GM23338 (cell line): Measurements from ENCODE around the gene KCNJ13. TPM values are rescaled to one million over a fixed set of nuclear protein-coding genes. Genes with fewer than 3 reads are reported as not detected.
A peak's percentile ranks its signal among the peaks of the same experiment; 100 is the strongest.

Experiments
- ATAC-seq: fragments of 200-7000 bp; cut with Tn5 transposase; 3 replicates; pipeline ENCODE4 v1.9.1; 2020
- DNase-seq: peaks from one replicate; pipeline ENCODE4 v3.0.0-alpha.2; 2015; ENCODE audit warnings: low spot score
- H2AFZ ChIP-seq: fragments of 200-600 bp; sonication (generic); 2 replicates; pipeline ENCODE4 v1.8.0; 2016; ENCODE audit warnings: antibody characterized with exemption, mild to moderate bottlenecking, moderate library complexity
- H3F3A ChIP-seq: fragments of 200-600 bp; sonication (generic); replicated peaks from 2 replicates; pipeline ENCODE4 v1.8.0; 2017; ENCODE audit warnings: antibody characterized with exemption, mixed run types, low read depth
- H3K27ac ChIP-seq: fragments of 200-600 bp; sonication (generic); 2 replicates; pipeline ENCODE4 v1.6.1; 2016; ENCODE audit warnings: low read depth
- H3K27me3 ChIP-seq: fragments of 200-600 bp; sonication (generic); 2 replicates; pipeline ENCODE4 v1.8.0; 2016; ENCODE audit warnings: mild to moderate bottlenecking, mixed run types, moderate library complexity; ENCODE audit not compliant: insufficient read depth
- H3K36me3 ChIP-seq: fragments of 200-600 bp; sonication (generic); 2 replicates; pipeline ENCODE4 v1.8.0; 2016; ENCODE audit warnings: mild to moderate bottlenecking; ENCODE audit not compliant: insufficient read depth
- H3K4me1 ChIP-seq: fragments of 200-600 bp; sonication (generic); 2 replicates; pipeline ENCODE4 v1.8.0; 2016; ENCODE audit warnings: mild to moderate bottlenecking, moderate library complexity; ENCODE audit not compliant: insufficient read depth
- H3K4me2 ChIP-seq: fragments of 200-600 bp; sonication (generic); 2 replicates; pipeline ENCODE4 v1.7.1; 2017; ENCODE audit warnings: mixed run types
- H3K4me3 ChIP-seq: fragments of 200-600 bp; sonication (generic); 2 replicates; pipeline ENCODE4 v1.6.1; 2016; ENCODE audit warnings: mixed run types
- H3K79me2 ChIP-seq: fragments of 200-600 bp; sonication (generic); replicated peaks from 2 replicates; pipeline ENCODE4 v1.8.0; 2017; ENCODE audit warnings: mild to moderate bottlenecking; ENCODE audit not compliant: insufficient read depth
- H3K9me2 ChIP-seq: fragments of 200-600 bp; sonication (generic); 2 replicates; pipeline ENCODE4 v1.8.0; 2017; ENCODE audit not compliant: insufficient read depth
- H4K20me1 ChIP-seq: fragments of 200-600 bp; sonication (generic); replicated peaks from 2 replicates; pipeline ENCODE4 v1.8.0; 2017; ENCODE audit warnings: mild to moderate bottlenecking; ENCODE audit not compliant: insufficient read depth
- H3K27ac Mint-ChIP-seq: 2 replicates; pipeline ENCODE4 v1.8.0; 2020; ENCODE audit warnings: inconsistent platforms, mild to moderate bottlenecking, moderate library complexity, mixed read lengths
- H3K27me3 Mint-ChIP-seq: 3 replicates; pipeline ENCODE4 v1.8.0; 2022; ENCODE audit warnings: low read depth, mild to moderate bottlenecking, moderate library complexity, mixed read lengths, inconsistent platforms; ENCODE audit not compliant: insufficient read depth, poor library complexity
- H3K36me3 Mint-ChIP-seq: 3 replicates; pipeline ENCODE4 v1.8.0; 2021; ENCODE audit warnings: low read depth, mild to moderate bottlenecking, inconsistent platforms, moderate library complexity, mixed read lengths
- H3K4me1 Mint-ChIP-seq: 3 replicates; pipeline ENCODE4 v1.8.0; 2020; ENCODE audit warnings: mild to moderate bottlenecking, inconsistent platforms, mixed read lengths
- H3K4me3 Mint-ChIP-seq: 3 replicates; pipeline ENCODE4 v1.8.0; 2021; ENCODE audit warnings: moderate library complexity, mild to moderate bottlenecking, inconsistent platforms, mixed read lengths
- H3K9me3 Mint-ChIP-seq: 3 replicates; pipeline ENCODE4 v1.8.0; 2020; ENCODE audit warnings: moderate library complexity, mild to moderate bottlenecking, inconsistent platforms, mixed read lengths
- CREB1 ChIP-seq: fragments of 250-450 bp; sonication (Bioruptor Pico); IDR thresholded peaks from 2 replicates; pipeline ENCODE4 v1.5.0; 2020; ENCODE audit warnings: low read depth, mild to moderate bottlenecking, moderate library complexity
- JUNB ChIP-seq: IDR thresholded peaks from one replicate; pipeline ENCODE4 v1.6.1; 2016; ENCODE audit warnings: antibody characterized with exemption; ENCODE audit not compliant: unreplicated experiment
- NANOG ChIP-seq: IDR thresholded peaks from 2 replicates; pipeline ENCODE4 v1.6.1; 2016; ENCODE audit warnings: antibody characterized with exemption, borderline replicate concordance
- POLR2AphosphoS5 ChIP-seq: IDR thresholded peaks from 2 replicates; pipeline ENCODE4 v1.6.1; 2016; ENCODE audit warnings: antibody characterized with exemption, low read depth
- STAT1 ChIP-seq: IDR thresholded peaks from one replicate; pipeline ENCODE4 v1.6.1; 2016; ENCODE audit warnings: antibody characterized with exemption; ENCODE audit not compliant: unreplicated experiment
- ZNF331 ChIP-seq: fragments of 250-450 bp; sonication (Bioruptor Pico); IDR thresholded peaks from 2 replicates; pipeline ENCODE4 v1.5.0; 2020; ENCODE audit warnings: low read depth, mild to moderate bottlenecking, moderate library complexity
- long read RNA-seq: library from polyadenylated mRNA; unstranded; transcript quantifications from one replicate; pipeline ENCODE4 v2.0.0, GENCODE V29; 2020; ENCODE audit not compliant: unreplicated experiment
- polyA plus RNA-seq: library from polyadenylated mRNA; unstranded; fragments of >200 nt; fragmentation: Nextera tagmentation; extraction: Ambion mirVana; gene quantifications from 2 replicates; pipeline ENCODE4 v1.2.1, GENCODE V29; 2016
- total RNA-seq: library from RNA; depleted of rRNA; stranded (reverse); fragments of >200 nt; shearing (Covaris generic); gene quantifications from 2 replicates; pipeline ENCODE4 v1.2.3, GENCODE V29; 2014; rRNA removed
- TF ChIP-seq, protein P1 (sequence below), 2 experiments: fragments of 200-600 bp in 1 of 2; sonication (generic) in 1 of 2; conservative IDR thresholded peaks; 2 replicates each; pipeline versions ENCODE4 v1.5.1 to v1.6.1; 2016 to 2017; ENCODE audit warnings: antibody characterized with exemption in 2 of 2, low read depth in 2 of 2, mild to moderate bottlenecking in 2 of 2, moderate library complexity in 1 of 2
- TF ChIP-seq, protein P2 (sequence below): IDR thresholded peaks from one replicate; pipeline ENCODE4 v1.6.1; 2018; ENCODE audit warnings: antibody characterized with exemption; ENCODE audit not compliant: unreplicated experiment
- TF ChIP-seq, protein P3 (sequence below): fragments of 250-450 bp; sonication (Bioruptor Pico); IDR thresholded peaks from 2 replicates; pipeline ENCODE4 v1.5.0; 2020; ENCODE audit warnings: mild to moderate bottlenecking, moderate library complexity

The KCNJ13 gene
- not detected in 2 replicates for total RNA-seq
- 0.37 and 0.52 TPM in 2 replicates for polyA plus RNA-seq
- long read RNA-seq, result 0 reads

DNA sequence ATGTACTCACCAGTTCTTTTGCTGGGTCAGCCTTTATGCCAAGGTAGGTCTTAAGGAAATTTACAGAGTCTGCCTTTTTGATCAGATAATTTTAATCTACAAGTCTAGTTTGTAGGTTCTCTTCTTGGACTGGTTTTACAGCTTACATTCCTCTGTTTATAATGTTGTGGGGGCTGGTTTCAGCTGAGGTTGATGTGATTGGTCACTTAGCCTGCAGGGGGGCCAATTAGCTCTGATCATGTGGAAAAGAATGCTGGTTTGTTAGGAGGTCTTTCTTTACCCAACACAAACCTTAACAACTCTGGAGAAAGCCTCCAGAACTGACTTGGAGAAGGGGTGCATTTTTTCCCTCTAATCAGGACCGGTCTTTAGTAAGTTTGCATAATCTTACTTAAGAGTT lies at the start of gene KCNJ13:
Gene KCNJ13, minus strand, starts transcription at position 131 of the 400 bp plus-strand sequence. CDS start 5,203 bp downstream, outside the sequence.
- Mint-ChIP-seq H3K9me3 (no peaks in the 10 kb centered on the region), H3K36me3 (peaks cover 3% of the 10 kb centered on the region; the same call in 2 of the 3 replicates), H3K27ac (0 out of 2 replicates have a peak within 1 kb of the TSS, but pooled peaks have one; percentile 14), H3K4me3 (no peak within 1 kb of the TSS), H3K4me1 (peaks cover 10% of the 10 kb centered on the region; the same call in 2 of the 3 replicates), H3K27me3 (no peaks in the 10 kb centered on the region)
- H3F3A ChIP-seq, result no peaks in the 10 kb centered on the region
- peak; percentile 55 for DNase-seq
- H3K36me3 ChIP-seq, result 0 out of 2 replicates have a peak, but pooled peaks cover 2% of the 10 kb centered on the region
- no peaks in the 10 kb centered on the region for H4K20me1 ChIP-seq
- H3K4me2 ChIP-seq, result no peak within 1 kb of the TSS
- no peaks in the 10 kb centered on the region for H3K27me3 ChIP-seq
- TF ChIP-seq, protein P1, sequence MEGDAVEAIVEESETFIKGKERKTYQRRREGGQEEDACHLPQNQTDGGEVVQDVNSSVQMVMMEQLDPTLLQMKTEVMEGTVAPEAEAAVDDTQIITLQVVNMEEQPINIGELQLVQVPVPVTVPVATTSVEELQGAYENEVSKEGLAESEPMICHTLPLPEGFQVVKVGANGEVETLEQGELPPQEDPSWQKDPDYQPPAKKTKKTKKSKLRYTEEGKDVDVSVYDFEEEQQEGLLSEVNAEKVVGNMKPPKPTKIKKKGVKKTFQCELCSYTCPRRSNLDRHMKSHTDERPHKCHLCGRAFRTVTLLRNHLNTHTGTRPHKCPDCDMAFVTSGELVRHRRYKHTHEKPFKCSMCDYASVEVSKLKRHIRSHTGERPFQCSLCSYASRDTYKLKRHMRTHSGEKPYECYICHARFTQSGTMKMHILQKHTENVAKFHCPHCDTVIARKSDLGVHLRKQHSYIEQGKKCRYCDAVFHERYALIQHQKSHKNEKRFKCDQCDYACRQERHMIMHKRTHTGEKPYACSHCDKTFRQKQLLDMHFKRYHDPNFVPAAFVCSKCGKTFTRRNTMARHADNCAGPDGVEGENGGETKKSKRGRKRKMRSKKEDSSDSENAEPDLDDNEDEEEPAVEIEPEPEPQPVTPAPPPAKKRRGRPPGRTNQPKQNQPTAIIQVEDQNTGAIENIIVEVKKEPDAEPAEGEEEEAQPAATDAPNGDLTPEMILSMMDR (conservative IDR thresholded peaks at IDR 0.05; ENCODE audit: low read depth in 2 of 2), result no peak
- TF ChIP-seq ZNF331 (CRISPR knock-in tag), result no peak
- TF ChIP-seq, protein P2, sequence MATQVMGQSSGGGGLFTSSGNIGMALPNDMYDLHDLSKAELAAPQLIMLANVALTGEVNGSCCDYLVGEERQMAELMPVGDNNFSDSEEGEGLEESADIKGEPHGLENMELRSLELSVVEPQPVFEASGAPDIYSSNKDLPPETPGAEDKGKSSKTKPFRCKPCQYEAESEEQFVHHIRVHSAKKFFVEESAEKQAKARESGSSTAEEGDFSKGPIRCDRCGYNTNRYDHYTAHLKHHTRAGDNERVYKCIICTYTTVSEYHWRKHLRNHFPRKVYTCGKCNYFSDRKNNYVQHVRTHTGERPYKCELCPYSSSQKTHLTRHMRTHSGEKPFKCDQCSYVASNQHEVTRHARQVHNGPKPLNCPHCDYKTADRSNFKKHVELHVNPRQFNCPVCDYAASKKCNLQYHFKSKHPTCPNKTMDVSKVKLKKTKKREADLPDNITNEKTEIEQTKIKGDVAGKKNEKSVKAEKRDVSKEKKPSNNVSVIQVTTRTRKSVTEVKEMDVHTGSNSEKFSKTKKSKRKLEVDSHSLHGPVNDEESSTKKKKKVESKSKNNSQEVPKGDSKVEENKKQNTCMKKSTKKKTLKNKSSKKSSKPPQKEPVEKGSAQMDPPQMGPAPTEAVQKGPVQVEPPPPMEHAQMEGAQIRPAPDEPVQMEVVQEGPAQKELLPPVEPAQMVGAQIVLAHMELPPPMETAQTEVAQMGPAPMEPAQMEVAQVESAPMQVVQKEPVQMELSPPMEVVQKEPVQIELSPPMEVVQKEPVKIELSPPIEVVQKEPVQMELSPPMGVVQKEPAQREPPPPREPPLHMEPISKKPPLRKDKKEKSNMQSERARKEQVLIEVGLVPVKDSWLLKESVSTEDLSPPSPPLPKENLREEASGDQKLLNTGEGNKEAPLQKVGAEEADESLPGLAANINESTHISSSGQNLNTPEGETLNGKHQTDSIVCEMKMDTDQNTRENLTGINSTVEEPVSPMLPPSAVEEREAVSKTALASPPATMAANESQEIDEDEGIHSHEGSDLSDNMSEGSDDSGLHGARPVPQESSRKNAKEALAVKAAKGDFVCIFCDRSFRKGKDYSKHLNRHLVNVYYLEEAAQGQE, result no peak
- no peak for TF ChIP-seq POLR2AphosphoS5
- no peak for TF ChIP-seq NANOG
- TF ChIP-seq JUNB, result no peak
- no peak for TF ChIP-seq STAT1
- TF ChIP-seq, protein P3, sequence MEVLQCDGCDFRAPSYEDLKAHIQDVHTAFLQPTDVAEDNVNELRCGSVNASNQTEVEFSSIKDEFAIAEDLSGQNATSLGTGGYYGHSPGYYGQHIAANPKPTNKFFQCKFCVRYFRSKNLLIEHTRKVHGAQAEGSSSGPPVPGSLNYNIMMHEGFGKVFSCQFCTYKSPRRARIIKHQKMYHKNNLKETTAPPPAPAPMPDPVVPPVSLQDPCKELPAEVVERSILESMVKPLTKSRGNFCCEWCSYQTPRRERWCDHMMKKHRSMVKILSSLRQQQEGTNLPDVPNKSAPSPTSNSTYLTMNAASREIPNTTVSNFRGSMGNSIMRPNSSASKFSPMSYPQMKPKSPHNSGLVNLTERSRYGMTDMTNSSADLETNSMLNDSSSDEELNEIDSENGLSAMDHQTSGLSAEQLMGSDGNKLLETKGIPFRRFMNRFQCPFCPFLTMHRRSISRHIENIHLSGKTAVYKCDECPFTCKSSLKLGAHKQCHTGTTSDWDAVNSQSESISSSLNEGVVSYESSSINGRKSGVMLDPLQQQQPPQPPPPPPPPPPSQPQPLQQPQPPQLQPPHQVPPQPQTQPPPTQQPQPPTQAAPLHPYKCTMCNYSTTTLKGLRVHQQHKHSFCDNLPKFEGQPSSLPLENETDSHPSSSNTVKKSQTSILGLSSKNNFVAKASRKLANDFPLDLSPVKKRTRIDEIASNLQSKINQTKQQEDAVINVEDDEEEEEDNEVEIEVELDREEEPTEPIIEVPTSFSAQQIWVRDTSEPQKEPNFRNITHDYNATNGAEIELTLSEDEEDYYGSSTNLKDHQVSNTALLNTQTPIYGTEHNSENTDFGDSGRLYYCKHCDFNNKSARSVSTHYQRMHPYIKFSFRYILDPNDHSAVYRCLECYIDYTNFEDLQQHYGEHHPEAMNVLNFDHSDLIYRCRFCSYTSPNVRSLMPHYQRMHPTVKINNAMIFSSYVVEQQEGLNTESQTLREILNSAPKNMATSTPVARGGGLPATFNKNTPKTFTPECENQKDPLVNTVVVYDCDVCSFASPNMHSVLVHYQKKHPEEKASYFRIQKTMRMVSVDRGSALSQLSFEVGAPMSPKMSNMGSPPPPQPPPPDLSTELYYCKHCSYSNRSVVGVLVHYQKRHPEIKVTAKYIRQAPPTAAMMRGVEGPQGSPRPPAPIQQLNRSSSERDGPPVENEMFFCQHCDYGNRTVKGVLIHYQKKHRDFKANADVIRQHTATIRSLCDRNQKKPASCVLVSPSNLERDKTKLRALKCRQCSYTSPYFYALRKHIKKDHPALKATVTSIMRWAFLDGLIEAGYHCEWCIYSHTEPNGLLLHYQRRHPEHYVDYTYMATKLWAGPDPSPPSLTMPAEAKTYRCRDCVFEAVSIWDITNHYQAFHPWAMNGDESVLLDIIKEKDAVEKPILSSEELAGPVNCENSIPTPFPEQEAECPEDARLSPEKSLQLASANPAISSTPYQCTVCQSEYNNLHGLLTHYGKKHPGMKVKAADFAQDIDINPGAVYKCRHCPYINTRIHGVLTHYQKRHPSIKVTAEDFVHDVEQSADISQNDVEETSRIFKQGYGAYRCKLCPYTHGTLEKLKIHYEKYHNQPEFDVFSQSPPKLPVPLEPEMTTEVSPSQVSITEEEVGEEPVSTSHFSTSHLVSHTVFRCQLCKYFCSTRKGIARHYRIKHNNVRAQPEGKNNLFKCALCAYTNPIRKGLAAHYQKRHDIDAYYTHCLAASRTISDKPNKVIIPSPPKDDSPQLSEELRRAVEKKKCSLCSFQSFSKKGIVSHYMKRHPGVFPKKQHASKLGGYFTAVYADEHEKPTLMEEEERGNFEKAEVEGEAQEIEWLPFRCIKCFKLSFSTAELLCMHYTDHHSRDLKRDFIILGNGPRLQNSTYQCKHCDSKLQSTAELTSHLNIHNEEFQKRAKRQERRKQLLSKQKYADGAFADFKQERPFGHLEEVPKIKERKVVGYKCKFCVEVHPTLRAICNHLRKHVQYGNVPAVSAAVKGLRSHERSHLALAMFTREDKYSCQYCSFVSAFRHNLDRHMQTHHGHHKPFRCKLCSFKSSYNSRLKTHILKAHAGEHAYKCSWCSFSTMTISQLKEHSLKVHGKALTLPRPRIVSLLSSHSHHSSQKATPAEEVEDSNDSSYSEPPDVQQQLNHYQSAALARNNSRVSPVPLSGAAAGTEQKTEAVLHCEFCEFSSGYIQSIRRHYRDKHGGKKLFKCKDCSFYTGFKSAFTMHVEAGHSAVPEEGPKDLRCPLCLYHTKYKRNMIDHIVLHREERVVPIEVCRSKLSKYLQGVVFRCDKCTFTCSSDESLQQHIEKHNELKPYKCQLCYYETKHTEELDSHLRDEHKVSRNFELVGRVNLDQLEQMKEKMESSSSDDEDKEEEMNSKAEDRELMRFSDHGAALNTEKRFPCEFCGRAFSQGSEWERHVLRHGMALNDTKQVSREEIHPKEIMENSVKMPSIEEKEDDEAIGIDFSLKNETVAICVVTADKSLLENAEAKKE (CRISPR knock-in tag), result no peak
- no peak for TF ChIP-seq CREB1 (CRISPR knock-in tag)
- H3K27ac ChIP-seq, result no peak within 1 kb of the TSS
- H2AFZ ChIP-seq, result no peak within 1 kb of the TSS
- 0 out of 2 replicates have a peak, but pooled peaks cover 3% of the 10 kb centered on the region for H3K4me1 ChIP-seq
- no peaks in the 10 kb centered on the region for H3K9me2 ChIP-seq
- H3K79me2 ChIP-seq, result no peaks in the 10 kb centered on the region
- no peak within 1 kb of the TSS for H3K4me3 ChIP-seq
- ATAC-seq, result peak; percentile 86
